Transverse colon (tissue), 4 donors: ENCODE measurements around the gene CST7. TPM values are rescaled to one million over a fixed set of nuclear protein-coding genes. Genes with fewer than 3 reads are reported as not detected.

Experiments
- DNase-seq: peaks from one replicate; pipeline ENCODE4 v3.0.0-alpha.2; 2019
- H3K27ac ChIP-seq, 4 donors: fragments of 200-600 bp; sonication (generic); 2 replicates each; pipeline ENCODE4 v1.5.1; 2016 to 2018; ENCODE audit warnings: inconsistent platforms in 4 of 4
- H3K27me3 ChIP-seq: fragments of 200-600 bp; sonication (generic); 2 replicates; pipeline ENCODE4 v1.5.1; 2017; ENCODE audit warnings: inconsistent platforms
- H3K36me3 ChIP-seq, 4 donors: fragments of 200-600 bp; sonication (generic); 2 replicates each; pipeline ENCODE4 v1.5.1; 2017 to 2019; ENCODE audit warnings: inconsistent platforms in 4 of 4
- H3K4me1 ChIP-seq, 4 donors: fragments of 200-600 bp; sonication (generic); 2 replicates each; pipeline ENCODE4 v1.5.1; 2017 to 2020; ENCODE audit warnings: inconsistent platforms in 4 of 4
- H3K4me3 ChIP-seq, 4 donors: fragments of 200-600 bp; sonication (generic); 1 replicate in 1 of 4; 2 replicates in 3 of 4; pipeline versions ENCODE4 v1.5.1 to v1.6.1; 2017 to 2019; ENCODE audit warnings: inconsistent platforms in 4 of 4
- H3K9me3 ChIP-seq, 2 donors: fragments of 200-600 bp; sonication (generic); 2 replicates each; pipeline ENCODE4 v1.5.1; 2017 to 2019; ENCODE audit warnings: inconsistent platforms in 2 of 2
- CTCF ChIP-seq, 5 experiments: fragments of 200-600 bp in 3 of 5; fragments of 450-650 bp in 2 of 5; sonication (generic) in 3 of 5; IDR thresholded peaks; 1 replicate in 2 of 5; 2 replicates in 3 of 5; pipeline ENCODE4 v1.5.1; 2016 to 2017; ENCODE audit warnings: antibody characterized with exemption in 5 of 5, inconsistent platforms in 3 of 5, mild to moderate bottlenecking in 2 of 5, moderate library complexity in 1 of 5
- EP300 ChIP-seq: sonication (generic); formaldehyde crosslinking; IDR thresholded peaks from one replicate; pipeline ENCODE4 v1.6.1; 2017; ENCODE audit warnings: antibody characterized with exemption, low read depth
- POLR2A ChIP-seq: fragments of 450-650 bp; IDR thresholded peaks from one replicate; pipeline ENCODE4 v1.6.1; 2016; ENCODE audit warnings: antibody characterized with exemption, mild to moderate bottlenecking, moderate library complexity
- POLR2AphosphoS5 ChIP-seq, 3 donors: sonication (generic); formaldehyde crosslinking; IDR thresholded peaks; one replicate each; pipeline ENCODE4 v1.6.1; 2016; ENCODE audit warnings: antibody characterized with exemption in 3 of 3
- WGBS, 2 donors: methylation state at CpG; one replicate each; pipeline ENCODE4 v1.1.5; 2018; ENCODE audit warnings: low coverage in 1 of 2; 5-methylcytosine and 5-hydroxymethylcytosine counted together
- in situ Hi-C, 4 donors: fragments of 200-750 bp; cut with MboI; loops; one replicate each; pipeline versions ENCODE4 v1.15.0 to v1.15.1; 2017; ENCODE audit warnings: low sequenced_read_pairs in 3 of 4, low pct_ligation_motif_present in 1 of 4, low pct_unique_long_range_greater_than_20kb in 1 of 4
- intact Hi-C: fragments of 100-400 bp; cut with DNase I; formaldehyde crosslinking; loops from one replicate; pipeline ENCODE4 v1.15.1; 2023; ENCODE audit warnings: low total_unique reads
- total RNA-seq, 4 donors: library from RNA; depleted of rRNA; stranded (reverse); fragments of >200 nt; gene quantifications; one replicate each; pipeline ENCODE4 v1.1.0, GENCODE V29; 2016

Gene CST7
- total RNA-seq, 4 donors from 2014 or later = 3.2 to 3.3 TPM; not detected in 2

GRCh38 chr20:24937579-24937978, 11.5 kb upstream of the CST7 start:
- in situ Hi-C loops = no loop called here
- no peak overlapping the region for H3K4me3 ChIP-seq
- H3K9me3 ChIP-seq = no peaks in the 10 kb centered on the region
- no peaks in the 10 kb centered on the region for H3K36me3 ChIP-seq
- no peak for DNase-seq
- H3K4me1 ChIP-seq = no peaks in the 10 kb centered on the region
- intact Hi-C loops = no loop called here
- WGBS, 2 donors = 78% methylated on average over 1 of the region's 1 CpG; no CpG with 5 or more reads in 1 of the 2 donors
- no peak for TF ChIP-seq POLR2A
- TF ChIP-seq POLR2AphosphoS5 (IDR thresholded peaks at IDR 0.05) = no peak
- no peak for TF ChIP-seq CTCF (IDR thresholded peaks at IDR 0.05)
- TF ChIP-seq EP300 = no peak
- no peaks in the 10 kb centered on the region for H3K27me3 ChIP-seq
- no peak overlapping the region for H3K27ac ChIP-seq

GRCh38 chr20:24938498-24938897, 10.6 kb upstream of the CST7 start:
- Histone ChIP-seq H3K9me3 (no peaks in the 10 kb centered on the region), H3K27ac (no peak overlapping the region), H3K4me1 (no peaks in the 10 kb centered on the region), H3K36me3 (no peaks in the 10 kb centered on the region), H3K27me3 (no peaks in the 10 kb centered on the region), H3K4me3 (no peak overlapping the region)
- DNase-seq = no peak
- TF ChIP-seq EP300 (no peak), POLR2A (no peak), CTCF (IDR thresholded peaks at IDR 0.05) (no peak), POLR2AphosphoS5 (IDR thresholded peaks at IDR 0.05) (no peak)
- 91% methylated on average over 5 of the region's 5 CpGs; no CpG with 5 or more reads in 1 of the 2 donors for WGBS, 2 donors
- in situ Hi-C loops = no loop called here
- intact Hi-C loops = no loop called here

- Histone ChIP-seq H3K27me3 (no peaks in the 10 kb centered on the region), H3K27ac (no peak overlapping the region), H3K4me1 (no peaks in the 10 kb centered on the region), H3K36me3 (no peaks in the 10 kb centered on the region), H3K4me3 (no peak overlapping the region), H3K9me3 (no peaks in the 10 kb centered on the region)
- no peak for DNase-seq
- WGBS, 2 donors = 88 to 100% methylated on average over 1 to 4 of the region's 4 CpGs
- TF ChIP-seq CTCF (IDR thresholded peaks at IDR 0.05) (no peak), POLR2A (no peak), POLR2AphosphoS5 (IDR thresholded peaks at IDR 0.05) (no peak), EP300 (no peak)
- in situ Hi-C loops = no loop called here
- intact Hi-C loops = no loop called here
These were observed 10.0 kb upstream of the CST7 start for GRCh38 chr20:24939036-24939435.

- in situ Hi-C loops = no loop called here
- intact Hi-C loops = no loop called here
- peaks cover 0 to 7% of the 10 kb centered on the region in 2 donors for H3K9me3 ChIP-seq
- no peak overlapping the region for H3K27ac ChIP-seq
- 76% methylated on average over 6 of the region's 6 CpGs; no CpG with 5 or more reads in 1 of the 2 donors for WGBS, 2 donors
- no peak overlapping the region for H3K4me3 ChIP-seq
- no peaks in the 10 kb centered on the region for H3K4me1 ChIP-seq
- H3K36me3 ChIP-seq = no peaks in the 10 kb centered on the region
- TF ChIP-seq EP300 (no peak), CTCF (IDR thresholded peaks at IDR 0.05) (no peak), POLR2AphosphoS5 (IDR thresholded peaks at IDR 0.05) (no peak), POLR2A (no peak)
- H3K27me3 ChIP-seq = no peaks in the 10 kb centered on the region
- DNase-seq = no peak
These were observed 6.4 kb upstream of the CST7 start for GRCh38 chr20:24942679-24943078.
